Measurements from ENCODE around the gene FMO1.
"Not testable (repeated sequence)": the region's sequence is repeated elsewhere in the genome, so short reads cannot be mapped to it uniquely, and the experiment has no call there.

FMO1 gene

DNA sequence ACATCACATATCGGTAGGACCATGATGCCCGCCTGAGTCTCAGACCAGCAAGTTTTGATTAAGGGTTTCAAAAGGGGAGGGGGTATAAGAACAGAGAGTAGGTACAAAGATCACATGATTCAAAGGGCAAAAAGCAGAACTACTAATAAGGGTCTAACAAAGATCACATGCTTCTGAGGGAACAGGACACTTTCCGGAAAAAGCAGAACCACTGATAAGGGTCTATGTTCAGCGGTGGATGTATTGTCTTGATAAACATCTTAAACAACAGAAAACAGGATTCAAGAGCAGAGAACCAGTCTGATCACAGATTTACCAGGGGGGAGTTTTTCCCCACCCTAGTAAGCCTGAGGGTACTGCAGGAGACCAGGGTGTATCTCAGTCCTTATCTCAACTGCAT, 12.1 kb upstream of the FMO1 start:
- DNase-seq (ENCODE audit: low read depth): not testable (repeated sequence)

DNA sequence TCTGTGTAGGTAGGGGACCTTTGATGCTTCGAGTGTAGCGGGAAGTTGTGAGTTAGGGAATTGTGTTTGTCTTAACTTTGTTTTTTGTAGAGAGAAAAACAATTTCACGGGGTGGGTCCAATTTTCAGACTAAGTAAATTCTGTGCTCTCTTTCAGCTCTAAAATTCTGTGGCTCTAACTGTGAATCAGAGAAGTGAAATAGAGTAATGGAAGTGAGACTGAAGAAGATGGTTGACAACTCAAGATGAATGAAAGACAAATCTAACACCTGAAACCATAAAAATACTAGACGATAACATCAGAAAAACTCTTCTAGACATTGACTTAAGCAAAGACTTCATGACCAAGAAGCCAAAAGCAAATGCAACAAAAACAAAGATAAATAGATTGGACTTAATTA, 4.4 kb upstream of the FMO1 start:
- DNase-seq (ENCODE audit: low read depth): no peak

DNA sequence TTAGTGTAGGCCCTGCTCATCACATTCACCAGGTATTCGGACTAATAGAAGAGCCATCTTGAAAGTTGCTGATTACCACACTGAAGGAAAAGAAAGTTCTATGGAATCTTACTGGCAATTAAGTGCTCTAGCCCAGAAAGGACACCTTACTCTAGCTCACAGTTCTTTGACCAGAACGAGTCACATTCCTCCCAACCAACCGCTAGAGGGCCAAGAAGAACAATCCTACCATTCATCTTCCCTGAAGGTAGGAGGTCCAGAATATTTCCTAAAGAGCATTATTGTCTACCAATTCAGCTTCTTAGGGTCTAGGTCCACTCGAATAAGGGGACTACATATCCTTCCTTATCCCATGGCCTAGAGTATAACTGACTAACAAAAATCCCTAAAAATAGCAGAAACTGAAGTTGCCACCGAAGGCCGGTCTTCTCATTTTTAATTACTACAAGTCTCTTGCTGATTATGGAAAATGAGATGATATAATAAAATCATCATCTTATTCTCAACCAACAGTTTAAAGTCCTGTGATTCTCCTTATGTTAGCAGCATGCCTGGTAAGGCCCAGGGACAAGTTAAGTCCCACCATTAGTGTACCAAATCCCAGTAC, 2.7 kb upstream of the FMO1 start:
- DNase-seq (ENCODE audit: low read depth): no peak

DNA sequence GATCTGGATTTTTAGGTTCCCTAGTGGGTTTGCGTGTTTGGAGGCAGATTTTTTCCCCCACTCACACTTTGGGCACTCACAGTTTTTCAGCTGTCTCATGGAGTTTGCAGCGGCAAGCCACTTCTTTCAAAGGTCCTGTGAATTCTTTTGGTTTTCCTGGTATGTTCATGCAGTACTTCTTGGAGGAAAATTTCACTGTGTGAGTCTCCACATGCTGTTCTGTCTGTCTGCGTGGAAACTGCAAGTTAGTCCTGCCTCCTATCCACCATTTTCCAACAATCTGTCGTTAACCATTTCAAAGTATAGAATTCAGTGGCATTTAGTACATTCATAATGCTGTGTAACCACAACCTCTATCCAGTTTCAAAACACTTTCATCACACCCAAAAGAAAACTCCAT, 793 bp upstream of the FMO1 start:
- no peak for DNase-seq (ENCODE audit: low read depth)

DNA sequence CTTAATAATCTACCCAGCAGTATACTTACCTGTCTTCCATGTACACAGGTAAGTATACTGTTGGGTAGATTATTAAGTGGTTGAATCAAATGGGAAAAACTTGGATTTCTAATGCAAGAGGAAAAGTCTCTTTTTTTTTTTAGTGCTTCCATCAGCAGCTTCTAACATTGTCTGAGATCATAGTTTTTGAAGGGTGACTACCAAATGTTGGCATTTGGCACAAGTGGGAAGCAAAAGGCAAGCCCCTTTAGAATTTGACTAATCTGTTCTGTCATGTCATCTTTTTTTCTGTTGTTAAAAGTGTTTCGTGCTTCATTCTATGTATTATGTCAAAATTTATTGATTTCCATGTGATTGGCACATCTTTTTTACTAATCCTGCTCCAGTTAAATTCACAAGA, 547 bp downstream of the FMO1 start:
- no peak for DNase-seq (ENCODE audit: low read depth)

DNA sequence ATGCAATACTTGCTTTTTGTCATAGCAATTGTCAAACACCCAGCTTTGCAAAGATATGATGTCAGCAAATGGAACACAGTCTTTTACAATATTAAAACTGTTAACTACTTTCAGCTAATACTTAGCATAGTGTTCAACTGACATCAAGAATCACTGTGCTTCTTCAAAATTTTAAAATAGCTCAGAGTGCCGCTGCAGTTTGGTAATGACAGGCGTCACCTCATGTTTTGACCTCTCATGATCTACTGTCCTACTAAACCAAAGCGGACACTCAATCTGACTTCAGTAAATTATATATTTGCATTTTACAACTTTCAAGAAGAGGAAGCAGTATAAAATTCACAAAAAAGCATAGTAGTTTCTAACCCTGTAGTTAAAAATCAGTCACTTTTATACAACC, 2.0 kb downstream of the FMO1 start:
- DNase-seq (ENCODE audit: low read depth): no peak

DNA sequence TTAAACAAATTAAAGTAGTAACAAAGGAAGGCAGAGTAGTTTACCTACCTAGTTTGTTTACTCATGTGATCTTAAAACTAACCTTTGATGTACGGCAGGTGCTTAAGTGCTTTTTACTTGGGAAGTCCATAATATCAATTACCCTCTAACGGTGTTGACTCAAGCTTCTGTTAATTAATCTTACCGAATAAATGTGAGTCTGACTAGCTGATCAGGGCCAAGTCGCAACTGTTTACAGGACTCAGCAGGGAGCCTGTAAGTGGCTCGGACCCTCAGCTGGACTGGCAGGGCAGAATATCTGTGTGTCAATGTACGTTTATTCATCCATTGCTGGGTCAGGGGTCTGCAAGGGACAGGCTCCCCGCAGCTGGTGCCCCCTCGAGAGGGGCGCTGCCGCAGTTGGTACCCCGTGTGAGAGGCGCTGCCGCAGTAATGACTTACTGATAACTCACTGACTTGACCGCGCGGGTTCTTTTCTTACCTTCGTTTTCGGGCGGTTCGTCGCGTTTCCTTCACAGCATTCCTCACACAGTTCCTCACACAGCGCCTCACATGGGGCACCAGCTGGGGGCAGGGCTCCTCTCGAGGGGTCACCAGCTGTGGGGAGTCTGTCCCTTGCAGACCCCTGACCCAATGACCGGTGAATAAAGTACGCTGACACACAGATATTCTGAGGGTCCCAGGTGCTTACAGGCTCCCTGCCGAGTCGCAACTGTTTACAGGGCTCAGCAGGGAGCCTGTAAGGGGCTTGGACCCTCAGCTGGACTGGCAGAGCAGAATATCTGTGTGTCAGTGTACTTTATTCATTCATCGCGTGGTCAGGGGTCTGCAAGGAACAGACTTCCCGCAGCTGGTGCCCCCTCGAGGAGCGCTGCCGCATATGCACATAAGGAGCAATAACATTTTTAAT, 3.0 kb downstream of the FMO1 start:
- DNase-seq (ENCODE audit: low read depth): no peak

DNA sequence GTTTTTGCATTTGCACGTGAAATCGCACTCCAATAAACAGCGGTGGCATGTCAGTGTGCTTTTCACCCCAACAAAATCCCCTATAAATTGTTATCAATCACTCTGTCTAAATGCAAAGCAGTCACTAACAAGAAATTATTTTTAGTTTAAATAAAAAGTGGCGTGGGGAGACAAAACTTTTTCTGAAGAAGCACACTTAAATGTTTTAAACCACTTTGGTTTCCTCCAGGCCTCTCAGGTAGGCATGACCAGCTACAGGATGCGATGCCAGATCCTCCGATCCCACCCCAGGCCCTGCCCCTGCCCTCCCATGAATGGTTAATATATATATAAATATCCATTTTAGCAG, 3.6 kb downstream of the FMO1 start:
- no peak for DNase-seq (ENCODE audit: low read depth)

DNA sequence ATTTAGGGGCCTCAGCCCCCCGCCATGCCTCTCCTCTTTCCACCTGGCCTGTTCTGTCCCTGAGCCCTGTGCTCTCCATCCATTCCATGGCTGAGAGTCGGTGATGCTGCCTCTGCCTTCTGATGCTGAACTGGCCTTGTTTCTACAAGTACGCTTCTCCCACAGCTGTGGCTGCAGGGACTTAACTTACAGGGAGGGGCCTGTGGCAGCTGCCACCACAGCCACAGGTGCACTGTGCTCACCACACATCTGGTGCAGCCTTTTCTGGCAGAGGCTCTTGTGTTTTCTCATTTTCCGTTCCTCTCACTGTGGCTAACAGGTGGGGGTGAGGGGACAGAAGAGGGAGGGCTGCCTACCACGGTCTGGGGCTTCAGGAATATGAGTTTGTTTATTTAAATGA, 4.2 kb downstream of the FMO1 start:
- no peak for DNase-seq (ENCODE audit: low read depth)

DNA sequence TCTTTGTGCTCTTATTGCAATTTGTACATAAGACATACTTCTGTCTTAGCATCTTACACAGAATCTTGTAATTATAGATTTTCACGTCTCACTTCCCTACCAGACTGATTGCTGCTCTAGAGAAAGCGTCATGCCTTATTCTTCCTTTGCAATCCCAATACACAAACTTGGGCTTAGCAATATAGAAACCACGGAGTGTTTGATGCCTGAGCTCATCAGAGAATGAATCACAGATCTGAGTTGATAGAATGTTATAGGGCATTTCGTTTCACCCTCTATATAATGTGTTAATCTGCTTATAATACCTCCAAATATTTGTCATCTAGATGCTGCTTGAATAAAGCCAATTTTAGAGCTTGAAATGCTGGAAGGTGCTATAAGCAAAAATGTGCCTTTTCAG, 6.6 kb downstream of the FMO1 start:
- DNase-seq (ENCODE audit: low read depth): no peak

DNA sequence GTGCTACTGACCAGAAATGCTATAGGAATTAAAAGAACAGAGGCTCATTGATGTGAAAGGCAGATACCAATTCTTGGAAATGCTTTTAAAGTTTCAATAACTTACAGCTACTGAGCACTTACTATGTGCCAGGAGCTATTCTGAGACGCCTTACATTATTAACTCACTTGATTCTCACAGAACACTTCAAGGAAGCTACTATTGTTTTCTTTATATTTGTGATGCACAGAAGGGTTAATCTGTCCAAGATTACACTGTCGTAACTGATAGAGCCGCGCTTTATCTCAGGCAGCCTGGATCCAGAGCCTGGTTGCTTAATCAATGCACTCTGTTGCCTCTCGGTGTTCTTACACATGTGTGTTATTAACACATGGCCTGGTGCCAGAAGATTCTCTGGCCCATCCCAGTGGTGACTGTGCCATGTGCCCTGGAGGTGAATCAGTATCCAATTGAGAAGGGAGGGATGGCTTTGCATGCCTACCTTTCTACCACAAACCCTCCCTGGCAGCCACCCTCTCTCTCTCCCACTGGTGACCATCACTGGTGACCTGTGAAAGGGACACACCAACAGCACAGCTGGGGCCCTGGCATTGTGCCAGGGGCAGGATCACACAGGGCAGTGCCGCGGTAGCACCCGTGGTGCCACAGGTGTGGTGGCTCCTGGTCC, 8.8 kb downstream of the FMO1 start:
- DNase-seq (ENCODE audit: low read depth): no peak

DNA sequence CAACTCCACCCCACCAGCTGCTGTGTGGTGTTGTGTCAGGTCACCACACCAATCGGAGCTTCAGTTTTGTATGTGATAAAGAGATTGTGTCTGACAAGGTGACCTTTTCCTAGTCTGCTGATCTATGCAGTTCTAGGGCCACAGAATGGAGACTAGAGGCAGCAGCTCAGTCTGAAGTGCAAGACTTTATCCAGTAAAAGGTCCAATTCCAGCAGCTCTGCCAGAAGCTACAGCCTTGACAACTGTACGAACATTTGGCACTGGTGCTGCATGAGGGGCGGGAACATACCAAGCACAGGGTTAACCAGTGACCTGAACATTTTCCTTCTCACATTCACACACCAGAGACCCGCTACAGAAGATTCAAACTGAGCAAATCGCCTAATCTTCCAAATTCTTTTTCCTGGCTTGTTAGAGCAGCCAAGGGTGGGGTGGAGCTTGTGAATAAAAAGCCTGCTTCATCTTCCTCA, 9.3 kb downstream of the FMO1 start:
- DNase-seq (ENCODE audit: low read depth): no peak

DNA sequence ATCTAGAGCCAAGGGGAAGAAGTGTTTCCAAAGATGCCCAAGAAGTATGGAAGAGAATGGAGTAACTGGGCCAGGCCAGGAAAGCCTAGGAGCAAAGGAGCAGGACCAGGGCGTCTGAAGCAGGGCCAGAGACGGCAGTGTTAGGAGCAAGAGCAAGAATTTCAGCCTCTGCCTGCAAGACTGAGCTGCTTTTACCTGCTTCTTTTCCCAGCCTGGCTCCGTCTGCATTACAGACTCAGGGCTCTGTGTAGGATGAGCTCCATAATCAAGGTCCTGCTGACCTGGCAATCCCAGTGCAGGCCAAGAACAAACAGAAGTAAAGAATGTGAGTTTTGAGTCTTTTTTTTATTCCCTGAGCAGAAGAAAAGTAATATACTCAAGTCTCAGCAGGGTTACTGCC, 10.1 kb downstream of the FMO1 start:
- DNase-seq (ENCODE audit: low read depth): no peak

DNA sequence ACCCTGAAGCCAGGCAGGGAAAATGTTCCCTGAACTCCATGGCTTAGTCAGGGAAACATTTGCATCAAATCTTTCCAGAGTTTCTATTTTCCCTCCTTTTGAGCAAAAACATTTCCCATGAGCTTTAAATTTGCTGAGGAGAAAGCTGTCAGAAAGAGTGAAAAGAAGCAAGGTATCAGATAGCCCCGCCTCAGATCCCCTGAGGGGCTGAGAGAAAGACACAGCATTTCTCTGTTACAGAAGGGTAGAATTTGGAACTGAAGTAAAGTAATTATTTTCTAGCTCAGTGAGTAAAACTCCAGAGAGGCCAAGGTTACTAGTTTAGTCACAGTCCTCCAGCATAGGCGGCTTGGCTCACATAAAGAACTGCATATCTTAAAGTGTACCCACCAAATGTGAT, 10.6 kb downstream of the FMO1 start:
- no peak for DNase-seq (ENCODE audit: low read depth)

DNA sequence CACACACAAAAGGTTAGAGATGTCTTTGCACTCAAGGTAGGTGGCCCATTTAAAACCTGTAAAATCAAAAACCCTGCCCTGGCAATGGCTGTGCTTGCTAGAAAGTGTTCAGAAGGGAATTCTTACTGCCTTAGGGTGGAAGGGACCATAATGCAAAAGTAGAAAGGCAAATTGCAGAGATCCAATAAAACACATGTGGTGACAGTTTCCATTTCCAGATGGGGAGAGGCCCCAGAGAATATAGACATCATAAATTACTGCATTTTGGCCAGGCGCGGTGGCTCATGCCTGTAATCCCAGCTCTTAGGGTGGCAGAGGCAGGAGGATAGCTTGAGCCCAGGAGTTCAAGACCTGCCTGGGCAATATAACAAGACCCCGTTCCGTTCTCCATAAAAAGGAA, 13.0 kb downstream of the FMO1 start:
- DNase-seq (ENCODE audit: low read depth): no peak

DNA sequence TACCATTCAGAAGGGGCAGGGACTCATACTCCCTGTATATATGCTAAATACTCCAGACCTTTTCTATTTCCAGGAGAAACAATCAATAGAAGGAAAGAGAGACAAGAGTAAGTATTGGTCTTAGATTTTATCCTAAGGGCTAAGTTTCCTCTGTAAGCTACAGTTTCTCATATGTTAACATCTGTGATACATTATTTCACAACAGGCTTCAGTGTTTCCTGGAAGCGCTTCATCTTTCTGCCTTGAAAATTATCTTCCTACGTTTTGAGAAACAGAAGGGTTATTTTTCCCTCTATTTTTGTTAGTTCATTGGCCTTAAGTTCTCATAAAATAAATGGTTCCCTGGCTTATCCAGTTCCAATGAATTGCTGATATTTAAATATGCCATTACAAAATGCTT, 15.6 kb downstream of the FMO1 start:
- DNase-seq (ENCODE audit: low read depth): no peak

DNA sequence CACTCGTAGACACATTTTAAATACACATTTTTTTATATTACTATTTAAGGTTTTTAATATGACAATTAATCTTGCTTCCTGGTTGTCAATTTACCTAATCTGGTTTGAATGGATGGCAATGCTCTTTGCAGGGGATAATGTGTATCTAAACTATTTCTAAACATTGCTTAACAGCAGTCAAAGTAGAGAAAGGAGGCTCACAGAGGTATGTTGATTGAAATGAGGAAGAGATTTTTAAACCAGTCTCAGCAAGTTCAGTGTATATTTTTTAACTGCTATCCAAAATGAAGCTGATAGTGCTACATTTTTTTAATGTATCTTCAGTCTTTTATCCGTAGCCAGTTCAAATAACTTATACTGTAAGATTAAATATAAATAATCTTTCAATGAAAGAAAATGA, 17.4 kb downstream of the FMO1 start:
- DNase-seq (ENCODE audit: low read depth): no peak

DNA sequence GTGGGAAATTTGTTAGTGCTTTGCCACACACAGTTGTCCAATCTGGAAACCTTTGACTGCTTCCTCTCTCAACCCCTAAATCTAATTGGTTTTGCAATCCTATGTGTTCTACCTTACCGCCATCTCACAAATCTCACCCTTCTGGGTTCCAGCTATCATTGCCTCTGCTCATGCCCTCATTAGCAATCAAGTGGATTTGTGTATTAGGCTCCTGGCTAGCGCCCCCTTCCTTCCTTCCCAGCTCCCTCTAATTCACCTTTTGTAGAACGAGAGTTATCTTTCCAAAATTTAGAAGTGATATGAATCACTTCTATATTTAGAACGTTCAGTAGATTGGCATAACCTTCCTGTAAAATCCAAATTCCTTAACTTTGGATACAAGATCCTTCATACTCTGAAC, 18.6 kb downstream of the FMO1 start:
- no peak for DNase-seq (ENCODE audit: low read depth)

DNA sequence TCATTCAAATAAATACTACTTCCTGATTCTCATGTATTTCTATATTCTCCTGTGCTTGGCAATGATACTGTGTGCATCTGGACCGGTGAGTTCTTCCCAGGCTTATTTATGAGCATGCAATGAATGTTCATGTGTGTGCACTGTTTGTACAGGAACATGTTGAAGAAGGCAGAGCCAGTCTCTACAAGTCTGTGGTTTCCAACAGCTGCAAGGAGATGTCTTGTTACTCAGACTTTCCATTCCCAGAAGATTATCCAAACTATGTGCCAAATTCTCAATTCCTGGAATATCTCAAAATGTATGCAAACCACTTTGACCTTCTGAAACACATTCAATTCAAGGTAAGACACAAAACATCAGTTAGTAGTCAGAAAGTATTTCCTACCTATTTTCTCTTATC, 19.1 kb downstream of the FMO1 start:
- no peak for DNase-seq (ENCODE audit: low read depth)

DNA sequence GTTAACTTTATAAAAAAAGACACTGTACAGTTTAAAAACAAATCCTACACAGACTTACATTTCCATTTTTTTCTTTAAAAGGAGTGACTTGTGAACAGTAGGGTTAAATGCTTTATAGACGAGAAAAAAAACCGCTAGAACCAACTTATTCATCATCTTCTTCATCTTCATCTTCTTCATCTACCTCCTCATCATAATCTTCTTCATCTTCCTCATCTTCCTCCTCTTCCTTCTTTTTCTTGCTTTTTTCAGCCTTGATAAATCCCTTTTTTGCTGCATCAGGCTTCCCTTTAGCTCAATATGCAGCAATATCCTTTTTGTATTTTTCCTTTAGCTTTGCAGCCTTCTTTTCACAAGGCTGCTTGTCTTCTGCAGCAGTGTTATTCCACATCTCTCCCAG, 22.5 kb downstream of the FMO1 start:
- DNase-seq (ENCODE audit: low read depth): no peak

DNA sequence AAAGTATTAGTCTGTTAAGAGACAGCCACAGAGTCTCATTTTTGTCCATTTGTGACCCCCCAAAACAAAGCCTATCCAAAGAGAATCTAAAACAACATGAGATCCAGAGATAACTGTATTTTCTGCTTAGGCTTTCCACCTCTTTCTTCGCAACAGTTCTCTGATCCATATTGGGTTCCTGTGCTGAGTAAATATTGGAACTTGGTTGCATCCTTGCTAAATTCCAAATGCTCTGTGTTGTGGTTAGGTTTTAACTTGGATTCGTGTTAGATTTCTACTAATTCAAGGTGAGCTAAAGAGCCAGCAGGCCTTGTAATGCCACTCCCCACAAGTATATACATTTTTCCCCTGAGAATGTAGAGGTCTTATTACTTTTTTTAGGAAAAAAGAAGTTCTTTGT, 29.2 kb downstream of the FMO1 start:
- DNase-seq (ENCODE audit: low read depth): no peak

DNA sequence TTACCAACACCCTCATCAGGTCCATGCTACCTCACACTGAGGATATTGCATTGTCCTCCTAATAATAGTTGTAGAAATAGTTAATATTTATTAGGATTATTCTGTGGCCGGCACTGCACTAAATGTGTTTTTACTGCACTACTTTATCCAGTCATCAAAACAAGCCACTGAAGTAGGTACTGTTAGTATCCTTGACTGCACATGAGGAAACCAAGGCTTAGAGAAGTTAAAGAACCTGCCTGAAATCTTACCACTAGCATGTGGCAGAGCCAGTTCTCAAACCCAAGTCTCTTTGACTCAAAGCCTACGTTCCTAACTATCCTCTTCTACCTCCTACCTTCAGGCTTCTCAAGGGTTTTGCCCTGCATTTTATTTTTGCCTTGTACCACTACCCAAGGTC, 30.9 kb downstream of the FMO1 start:
- no peak for DNase-seq (ENCODE audit: low read depth)

DNA sequence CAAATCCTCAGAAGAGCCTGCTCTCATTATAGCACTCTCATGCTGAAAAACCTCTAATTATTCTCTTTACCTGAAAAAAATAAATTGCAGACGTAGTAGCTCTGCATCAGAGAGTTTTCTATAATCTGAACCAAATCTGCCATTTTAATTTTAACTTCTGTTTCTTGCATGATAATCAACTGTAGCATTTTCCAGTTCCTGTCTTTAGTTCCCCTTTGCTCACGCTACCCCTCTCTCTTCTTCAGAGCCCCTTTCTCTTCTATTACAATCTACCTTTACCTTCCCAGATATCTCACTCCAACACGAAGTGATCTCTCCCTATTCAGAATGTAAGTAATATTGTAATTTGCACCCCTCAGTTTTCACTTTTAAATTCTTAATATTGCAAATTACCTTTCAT, 31.4 kb downstream of the FMO1 start:
- no peak for DNase-seq (ENCODE audit: low read depth)

Measured in activated T-cell treated with anti-CD3 and anti-CD28 coated beads for 24 hours (primary cell).